A673 (cell line): ENCODE results near the gene ACCSL. TPM values are rescaled to one million over a fixed set of nuclear protein-coding genes. Genes with fewer than 3 reads are reported as not detected.

Source experiments
- BruUV-seq: library from RNA; stranded (reverse); fragments of 400-500 nt; replicated peaks from 2 replicates; lab custom pipeline; 2021; lab: Mats Ljungman, UMichigan
- CTCF ChIA-PET: fragments of 300-600 bp; sonication (Branson Sonifier 250); formaldehyde crosslinking; loops from one replicate; lab custom pipeline; 2022; ENCODE audit warnings: antibody characterized with exemption; lab: Charles Lee
- POLR2A ChIA-PET: fragments of 300-600 bp; sonication (Branson Sonifier 250); formaldehyde crosslinking; loops from one replicate; lab custom pipeline; 2022; ENCODE audit warnings: antibody characterized with exemption; ENCODE audit not compliant: low non-redundant PET; lab: Charles Lee
- DNase-seq: peaks from one replicate; pipeline ENCODE4 v3.0.0-alpha.2; 2015; ENCODE audit warnings: low spot score
- H3K27ac ChIP-seq: fragments of 200-600 bp; sonication (generic); 2 replicates; pipeline ENCODE4 v1.5.1; 2016; ENCODE audit warnings: mixed run types, low read depth, mild to moderate bottlenecking, mixed read lengths, antibody characterized with exemption, low read length; ENCODE audit not compliant: poor library complexity, severe bottlenecking
- H3K27me3 ChIP-seq: fragments of 200-600 bp; sonication (generic); replicated peaks from 2 replicates; pipeline ENCODE4 v1.6.1; 2017; ENCODE audit warnings: mixed run types, low read depth, mild to moderate bottlenecking, mixed read lengths, antibody characterized with exemption, low read length; ENCODE audit not compliant: insufficient read depth, poor library complexity
- H3K36me3 ChIP-seq: fragments of 200-600 bp; sonication (generic); 2 replicates; pipeline ENCODE4 v1.6.1; 2016; ENCODE audit warnings: mixed run types, mild to moderate bottlenecking, mixed read lengths, antibody characterized with exemption, low read length; ENCODE audit not compliant: insufficient read depth, poor library complexity, severe bottlenecking
- H3K4me1 ChIP-seq: fragments of 200-600 bp; sonication (generic); 2 replicates; pipeline ENCODE4 v1.6.1; 2017; ENCODE audit warnings: mixed run types, mild to moderate bottlenecking, mixed read lengths, antibody characterized with exemption, low read length; ENCODE audit not compliant: insufficient read depth, poor library complexity, severe bottlenecking
- H3K4me3 ChIP-seq: fragments of 200-600 bp; sonication (generic); 2 replicates; pipeline ENCODE4 v1.5.1; 2016; ENCODE audit warnings: low read depth, mixed run types, mild to moderate bottlenecking, mixed read lengths, low read length; ENCODE audit not compliant: poor library complexity, severe bottlenecking
- H3K9me3 ChIP-seq: fragments of 200-600 bp; sonication (generic); 2 replicates; pipeline ENCODE4 v1.6.1; 2016; ENCODE audit warnings: mixed run types, low read depth, mild to moderate bottlenecking, mixed read lengths, antibody characterized with exemption, low read length; ENCODE audit not compliant: poor library complexity, severe bottlenecking
- CTCF ChIP-seq: fragments of 300-800, 200-600 bp; sonication (generic); conservative IDR thresholded peaks from 2 replicates; pipeline ENCODE4 v1.5.1; 2017; ENCODE audit warnings: low read depth, mild to moderate bottlenecking, antibody characterized with exemption, low read length, moderate library complexity, mixed read lengths
- EZH2 ChIP-seq: fragments of 200-600 bp; sonication (generic); IDR thresholded peaks from 2 replicates; pipeline ENCODE4 v1.6.1; 2017; ENCODE audit warnings: borderline replicate concordance, low read depth, mild to moderate bottlenecking, mixed read lengths, antibody characterized with exemption, low read length; ENCODE audit not compliant: poor library complexity, severe bottlenecking
- intact Hi-C: fragments of 100-400 bp; cut with micrococcal nuclease; formaldehyde crosslinking; loops from one replicate; pipeline ENCODE4 v1.10.0; 2022; ENCODE audit not compliant: unreplicated experiment
- total RNA-seq: library from RNA; stranded (reverse); gene quantifications from 2 replicates; pipeline ENCODE4 v1.2.3, GENCODE V29; 2021

The ACCSL gene
- total RNA-seq, 1 experiment from 2014 or later: not detected

DNA sequence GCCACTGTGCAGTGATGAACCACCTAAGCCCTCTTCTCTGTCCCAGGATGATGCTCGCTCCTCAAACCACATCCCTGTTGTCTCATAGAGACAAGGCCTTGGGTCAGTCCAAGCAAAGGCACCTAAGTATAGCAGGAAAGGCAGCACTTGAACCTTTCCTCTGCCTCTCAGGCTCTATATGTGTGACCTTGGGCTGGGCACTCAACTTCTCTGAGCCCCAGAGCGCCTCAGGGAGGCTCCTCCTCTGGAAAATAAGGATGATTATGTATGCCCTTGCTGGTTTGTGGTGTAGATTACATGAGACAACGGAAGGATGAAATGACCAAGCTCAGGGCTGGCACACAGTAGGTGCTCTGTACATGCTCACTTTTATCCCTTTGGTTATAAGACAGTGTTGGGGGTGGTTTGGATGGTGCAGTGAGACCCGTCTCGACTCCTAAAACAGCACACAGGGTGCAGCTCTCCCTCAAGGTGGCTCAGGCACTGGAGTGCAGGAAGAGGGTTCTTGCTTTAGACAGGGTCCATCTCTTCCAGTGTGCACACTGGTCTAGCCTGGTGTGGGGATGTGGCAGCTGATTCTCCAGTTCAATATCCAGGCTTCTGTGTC is 40.2 kb upstream of the ACCSL start:
- Histone ChIP-seq H3K4me1 (peaks cover 15% of the 10 kb centered on the region), H3K36me3 (no peaks in the 10 kb centered on the region), H3K27ac (no peak overlapping the region), H3K9me3 (no peaks in the 10 kb centered on the region), H3K4me3 (no peak overlapping the region), H3K27me3 (peaks cover 6% of the 10 kb centered on the region)
- BruUV-seq: no TSS peak
- TF ChIP-seq EZH2: no peak
- TF ChIP-seq CTCF: no peak
- DNase-seq: no peak
- ChIA-PET CTCF (interaction anchor here (0.7 to 0.9 kb wide), 2 partner anchors 65 to 434 kb away, joined by 3 to 4 read pairs; no protein-coding TSS in a partner anchor), POLR2A (no interaction called here)
- intact Hi-C loops: no loop called here

- CTCF ChIA-PET: interaction anchor here (0.9 kb wide), 1 partner anchor 65 kb away, joined by 4 read pairs; no protein-coding TSS in a partner anchor
- BruUV-seq: no TSS peak
These were observed 39.7 kb upstream of the ACCSL start for GRCh38 chr11:44008088-44008501.

GRCh38 chr11:44008698-44009097 is 39.1 kb upstream of the ACCSL start:
- POLR2A ChIA-PET: no interaction called here

More at GRCh38 chr11:44008088-44008501, 39.7 kb upstream of the ACCSL start:
- no peaks in the 10 kb centered on the region for H3K36me3 ChIP-seq
- no peak overlapping the region for H3K27ac ChIP-seq
- H3K27me3 ChIP-seq: peaks cover 6% of the 10 kb centered on the region
- DNase-seq: no peak
- peaks cover 15% of the 10 kb centered on the region for H3K4me1 ChIP-seq
- POLR2A ChIA-PET: no interaction called here
- no peaks in the 10 kb centered on the region for H3K9me3 ChIP-seq
- intact Hi-C loops: no loop called here
- TF ChIP-seq CTCF: no peak
- no peak for TF ChIP-seq EZH2
- H3K4me3 ChIP-seq: no peak overlapping the region

More at GRCh38 chr11:44008698-44009097, 39.1 kb upstream of the ACCSL start:
- H3K9me3 ChIP-seq: no peaks in the 10 kb centered on the region
- no TSS peak for BruUV-seq
- TF ChIP-seq CTCF (no peak), EZH2 (no peak)
- no peak overlapping the region for H3K4me3 ChIP-seq
- peaks cover 15% of the 10 kb centered on the region for H3K4me1 ChIP-seq
- DNase-seq: no peak
- peaks cover 6% of the 10 kb centered on the region for H3K27me3 ChIP-seq
- intact Hi-C loops: no loop called here
- H3K36me3 ChIP-seq: no peaks in the 10 kb centered on the region
- H3K27ac ChIP-seq: no peak overlapping the region
- CTCF ChIA-PET: no interaction called here
